PC-9 (cell line): Measurements from ENCODE around the gene PROM1.

Experiments used
- CTCF ChIP-seq: fragments of 200-600 bp; sonication (generic); conservative IDR thresholded peaks from 2 replicates; pipeline ENCODE4 v1.6.1; 2017; ENCODE audit warnings: mixed run types, antibody characterized with exemption, mild to moderate bottlenecking, moderate library complexity
- EZH2 ChIP-seq: fragments of 200-600 bp; sonication (generic); IDR thresholded peaks from 2 replicates; pipeline ENCODE4 v1.8.0; 2017; ENCODE audit warnings: antibody characterized with exemption, low read depth

- no peak for TF ChIP-seq CTCF
- TF ChIP-seq EZH2: no peak
These were observed 147.3 kb downstream of the PROM1 start for GRCh38 chr4:15936495-15936894.
